ENCODE measurements around the gene ST3GAL3. TPM values are rescaled to one million over a fixed set of nuclear protein-coding genes. Genes with fewer than 3 reads are reported as not detected.

The ST3GAL3 gene
- total and polyA plus RNA-seq, 8 donors: 1.6 to 68.3 (median 6.7) TPM

DNA sequence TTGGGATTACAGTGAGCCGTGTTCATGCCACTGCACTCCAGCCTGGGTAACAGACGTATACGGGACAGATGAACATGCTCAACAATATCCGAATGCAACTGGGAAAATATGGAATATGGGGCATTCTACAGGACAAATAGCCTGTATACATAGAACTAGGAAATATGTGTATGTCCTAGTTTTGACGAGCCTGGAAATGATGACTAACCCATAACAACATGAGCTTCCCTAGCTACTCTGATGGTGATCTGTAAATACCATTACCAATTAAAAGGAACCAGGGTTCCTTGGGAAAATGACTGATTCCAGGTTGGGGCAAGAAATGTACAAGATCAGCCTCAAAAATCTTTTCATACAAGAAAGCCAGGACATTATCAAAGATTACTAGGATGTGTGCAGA, 183.5 kb downstream of the ST3GAL3 start:
- Histone ChIP-seq H3K27me3 (no peaks in the 10 kb centered on the region), H3K9me3 (no peaks in the 10 kb centered on the region), H3K4me1 (peaks cover 0 to 18% (median 0%) of the 10 kb centered on the region in 4 donors), H3K4me3 (no peak overlapping the region), H3K27ac (no peak overlapping the region), H3K36me3 (peaks cover 3 to 16% (median 10%) of the 10 kb centered on the region in 4 donors)
- TF ChIP-seq POLR2A (IDR thresholded peaks at IDR 0.05): no peak
- 89 to 94% (median 93%) methylated on average over 5 of the region's 5 CpGs for WGBS, 5 donors
- intact Hi-C loops (cut with DNase I; ENCODE audit: low total_unique reads): no loop called here
- DNase-seq: no peak

DNA sequence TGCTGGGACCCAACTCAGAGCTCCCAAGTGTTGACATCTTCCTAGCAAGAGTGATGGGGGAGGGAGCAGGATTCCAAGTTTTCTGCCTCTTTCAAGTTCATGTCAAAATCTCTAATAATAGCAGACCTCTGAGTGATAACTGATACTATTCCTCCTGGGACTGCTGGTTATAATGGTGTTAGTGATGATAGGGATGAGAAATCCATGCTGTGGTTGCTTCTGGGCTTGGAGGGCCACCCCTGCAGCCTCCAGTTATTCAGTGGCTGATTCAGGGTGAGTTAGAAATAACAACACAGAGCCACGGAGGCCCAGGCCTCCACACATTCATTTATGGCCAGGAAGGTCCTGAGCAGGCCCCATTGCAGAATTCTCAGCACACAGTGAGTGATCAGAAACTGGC, 185.7 kb downstream of the ST3GAL3 start:
- H3K27ac ChIP-seq: peak overlapping the region in 2 of 5 donors; percentile 40 to 57
- 61 to 75% (median 67%) methylated on average over 1 of the region's 1 CpG for WGBS, 5 donors
- no peak for TF ChIP-seq POLR2AphosphoS5 (IDR thresholded peaks at IDR 0.05)
- TF ChIP-seq, protein P1, sequence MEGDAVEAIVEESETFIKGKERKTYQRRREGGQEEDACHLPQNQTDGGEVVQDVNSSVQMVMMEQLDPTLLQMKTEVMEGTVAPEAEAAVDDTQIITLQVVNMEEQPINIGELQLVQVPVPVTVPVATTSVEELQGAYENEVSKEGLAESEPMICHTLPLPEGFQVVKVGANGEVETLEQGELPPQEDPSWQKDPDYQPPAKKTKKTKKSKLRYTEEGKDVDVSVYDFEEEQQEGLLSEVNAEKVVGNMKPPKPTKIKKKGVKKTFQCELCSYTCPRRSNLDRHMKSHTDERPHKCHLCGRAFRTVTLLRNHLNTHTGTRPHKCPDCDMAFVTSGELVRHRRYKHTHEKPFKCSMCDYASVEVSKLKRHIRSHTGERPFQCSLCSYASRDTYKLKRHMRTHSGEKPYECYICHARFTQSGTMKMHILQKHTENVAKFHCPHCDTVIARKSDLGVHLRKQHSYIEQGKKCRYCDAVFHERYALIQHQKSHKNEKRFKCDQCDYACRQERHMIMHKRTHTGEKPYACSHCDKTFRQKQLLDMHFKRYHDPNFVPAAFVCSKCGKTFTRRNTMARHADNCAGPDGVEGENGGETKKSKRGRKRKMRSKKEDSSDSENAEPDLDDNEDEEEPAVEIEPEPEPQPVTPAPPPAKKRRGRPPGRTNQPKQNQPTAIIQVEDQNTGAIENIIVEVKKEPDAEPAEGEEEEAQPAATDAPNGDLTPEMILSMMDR (IDR thresholded peaks at IDR 0.05): no peak
- TF ChIP-seq POLR2A (IDR thresholded peaks at IDR 0.05): no peak
- TF ChIP-seq EP300 (IDR thresholded peaks at IDR 0.05): no peak
- intact Hi-C loops (cut with DNase I; ENCODE audit: low total_unique reads): no loop called here
- no peaks in the 10 kb centered on the region for H3K9me3 ChIP-seq
- no peak for DNase-seq
- no peaks in the 10 kb centered on the region for H3K27me3 ChIP-seq
- H3K4me3 ChIP-seq: no peak overlapping the region
- H3K4me1 ChIP-seq: peaks cover 0 to 18% (median 0%) of the 10 kb centered on the region in 4 donors
- H3K36me3 ChIP-seq: peaks cover 3 to 25% (median 15%) of the 10 kb centered on the region in 4 donors

DNA sequence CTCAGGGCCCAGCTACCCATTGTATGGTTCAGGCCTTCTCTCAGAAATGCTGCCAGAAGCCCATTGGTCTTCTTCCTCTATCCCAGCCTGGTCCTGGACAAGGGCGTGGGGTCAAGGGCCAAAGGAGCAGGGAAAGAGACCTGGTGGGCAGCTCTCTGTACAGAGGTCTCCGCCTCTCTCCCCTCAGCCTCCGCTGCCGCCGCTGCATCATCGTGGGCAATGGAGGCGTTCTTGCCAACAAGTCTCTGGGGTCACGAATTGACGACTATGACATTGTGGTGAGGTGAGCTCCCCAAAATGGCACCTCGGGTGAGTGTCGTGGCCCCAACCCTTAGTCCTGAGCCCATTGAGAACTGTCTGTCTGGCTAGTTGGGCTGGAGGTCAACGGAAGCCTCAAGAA, 191.6 kb downstream of the ST3GAL3 start:
- H3K4me1 ChIP-seq: peaks cover 0 to 4% (median 0%) of the 10 kb centered on the region in 4 donors
- intact Hi-C loops (cut with DNase I; ENCODE audit: low total_unique reads): no loop called here
- no peak for DNase-seq

DNA sequence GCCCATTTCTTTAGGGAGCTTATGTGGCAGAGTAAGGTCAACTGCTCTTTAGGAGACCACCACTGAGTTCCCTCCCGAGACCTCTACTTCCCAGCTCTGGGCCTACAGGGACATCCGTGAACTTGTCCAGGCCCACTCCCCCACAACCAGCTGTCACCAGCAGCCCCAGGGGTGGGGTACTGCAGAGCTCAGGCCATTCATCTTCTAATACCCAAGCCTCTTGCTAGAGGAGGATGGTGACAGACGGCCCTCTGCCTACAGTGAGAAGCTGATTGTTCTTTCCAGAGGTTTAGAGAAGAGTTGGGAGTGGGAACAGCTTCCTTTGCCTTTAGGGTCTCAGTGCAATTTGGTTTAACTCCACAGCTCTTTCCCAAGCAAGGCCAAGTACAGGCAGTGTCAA, 193.1 kb downstream of the ST3GAL3 start:
- Histone ChIP-seq H3K36me3 (peaks cover 3 to 51% (median 30%) of the 10 kb centered on the region in 4 donors), H3K9me3 (no peaks in the 10 kb centered on the region), H3K27ac (no peak overlapping the region), H3K4me1 (no peaks in the 10 kb centered on the region), H3K27me3 (no peaks in the 10 kb centered on the region), H3K4me3 (no peak overlapping the region)
- TF ChIP-seq POLR2A (IDR thresholded peaks at IDR 0.05): no peak
- TF ChIP-seq, protein P1 (IDR thresholded peaks at IDR 0.05): no peak
- no peak for DNase-seq
- intact Hi-C loops (cut with DNase I; ENCODE audit: low total_unique reads): no loop called here
- WGBS, 5 donors: 80 to 98% (median 92%) methylated on average over 3 of the region's 3 CpGs

More for the DNA sequence above, 191.6 kb downstream of the ST3GAL3 start:
- H3K4me3 ChIP-seq: no peak overlapping the region
- no peak for TF ChIP-seq POLR2A (IDR thresholded peaks at IDR 0.05)
- H3K9me3 ChIP-seq: no peaks in the 10 kb centered on the region
- H3K27me3 ChIP-seq: no peaks in the 10 kb centered on the region
- peaks cover 7 to 60% (median 40%) of the 10 kb centered on the region in 4 donors for H3K36me3 ChIP-seq
- 95 to 100% (median 98%) methylated on average over 11 to 12 of the region's 12 CpGs for WGBS, 5 donors
- no peak overlapping the region for H3K27ac ChIP-seq

DNA sequence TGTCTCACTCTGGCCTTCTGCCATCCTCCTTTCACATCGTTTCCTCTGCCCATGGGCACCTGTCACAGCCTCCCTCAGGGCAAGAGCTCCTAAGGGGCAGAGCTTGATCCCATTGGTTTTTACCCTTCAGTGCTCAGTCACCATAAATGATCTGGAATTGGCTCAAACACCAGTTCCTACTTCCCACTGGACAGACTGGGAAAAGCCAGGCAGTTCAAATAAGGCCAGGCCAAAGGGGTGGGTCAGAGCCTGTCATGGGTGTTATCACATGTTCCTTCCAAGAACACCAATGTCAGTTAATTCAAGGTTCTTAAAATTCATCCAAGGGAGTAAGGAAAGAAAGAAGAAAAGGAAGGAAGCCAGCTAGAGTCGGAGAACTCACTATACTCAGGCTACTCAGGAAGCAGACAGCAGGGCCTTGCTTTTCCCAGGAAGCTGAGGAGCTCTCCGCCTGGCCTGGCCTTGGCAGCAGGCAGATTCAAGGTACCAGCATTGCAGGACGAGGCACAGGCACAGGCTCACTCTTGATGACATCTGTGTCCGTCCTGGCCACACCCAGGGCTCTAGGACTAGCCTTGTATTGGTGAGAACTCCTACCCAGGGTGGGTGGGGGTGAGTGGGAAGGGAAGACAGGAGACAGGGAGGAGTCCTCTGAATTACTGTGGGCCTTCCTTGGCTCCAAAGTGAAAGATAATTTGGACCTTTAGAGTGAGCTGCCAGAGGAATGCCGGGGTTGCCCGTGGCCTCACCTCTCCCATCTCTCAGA, 194.0 kb downstream of the ST3GAL3 start:
- no peak for DNase-seq
- 79 to 92% (median 87%) methylated on average over 7 of the region's 7 CpGs for WGBS, 5 donors

More for the DNA sequence above, 194.0 kb downstream of the ST3GAL3 start:
- Histone ChIP-seq H3K4me1 (no peaks in the 10 kb centered on the region), H3K4me3 (no peak overlapping the region), H3K36me3 (peaks cover 3 to 42% (median 27%) of the 10 kb centered on the region in 4 donors), H3K27ac (no peak overlapping the region), H3K9me3 (no peaks in the 10 kb centered on the region), H3K27me3 (no peaks in the 10 kb centered on the region)
- TF ChIP-seq POLR2A (IDR thresholded peaks at IDR 0.05): no peak
- TF ChIP-seq, protein P1 (IDR thresholded peaks at IDR 0.05): no peak
- intact Hi-C loops (cut with DNase I; ENCODE audit: low total_unique reads): no loop called here
